Stimulated activated naive CD4-positive, alpha-beta T cell (primary cell): ENCODE results near the gene PES1.
"Not testable (repeated sequence)": the region's sequence is repeated elsewhere in the genome, so short reads cannot be mapped to it uniquely, and the experiment has no call there.

Source experiments
- DNase-seq, 6 experiments: peaks; one replicate each; lab custom pipeline; 2025; lab: John Stamatoyannopoulos, UW

The PES1 gene

DNA sequence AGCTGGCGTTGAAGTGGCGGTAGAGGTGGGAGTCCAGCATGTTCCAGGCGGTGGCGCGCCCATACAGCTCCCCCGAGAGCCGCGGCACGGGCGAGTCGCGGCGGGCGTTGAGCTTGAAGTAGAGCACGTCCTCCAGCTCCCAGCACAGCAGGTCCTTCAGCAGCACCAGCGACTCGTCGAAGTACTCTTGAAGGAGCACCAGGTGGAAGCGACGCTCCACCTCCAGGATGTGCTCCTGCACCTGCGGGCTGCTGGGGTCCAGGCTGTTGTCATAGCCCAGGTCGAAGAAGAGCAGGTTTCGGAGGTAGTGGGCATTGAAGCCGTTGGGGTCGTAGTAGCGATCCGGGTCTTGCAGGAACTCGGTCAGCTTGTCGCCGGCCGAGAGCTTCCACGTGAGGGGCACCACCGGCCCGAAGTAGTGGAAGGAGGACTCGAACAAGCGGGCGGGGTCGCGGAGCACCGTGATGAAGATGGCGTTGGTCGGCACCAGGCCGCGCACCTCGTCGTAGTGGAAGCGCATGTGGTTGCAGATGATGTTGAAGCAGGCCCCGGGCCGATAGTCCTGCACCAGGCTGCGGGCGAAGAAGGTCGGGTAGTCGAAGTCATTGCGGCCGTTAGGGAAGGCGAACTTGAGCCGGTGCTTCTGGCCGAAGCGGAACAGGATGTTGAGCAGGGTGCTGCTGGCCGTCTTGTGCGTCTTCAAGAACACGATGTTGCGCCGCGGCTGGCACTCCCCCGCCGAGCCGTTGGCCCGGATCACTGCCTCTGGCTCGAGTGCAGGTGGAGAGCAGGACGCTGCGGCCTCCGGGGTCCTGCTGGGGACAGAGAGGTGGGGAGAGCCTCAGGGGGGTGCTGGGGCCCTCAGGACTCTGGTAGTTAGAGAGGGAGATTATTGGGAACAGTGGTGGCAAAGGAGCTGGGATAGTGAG is 36.2 kb downstream of the PES1 start:
- no peak for DNase-seq

DNA sequence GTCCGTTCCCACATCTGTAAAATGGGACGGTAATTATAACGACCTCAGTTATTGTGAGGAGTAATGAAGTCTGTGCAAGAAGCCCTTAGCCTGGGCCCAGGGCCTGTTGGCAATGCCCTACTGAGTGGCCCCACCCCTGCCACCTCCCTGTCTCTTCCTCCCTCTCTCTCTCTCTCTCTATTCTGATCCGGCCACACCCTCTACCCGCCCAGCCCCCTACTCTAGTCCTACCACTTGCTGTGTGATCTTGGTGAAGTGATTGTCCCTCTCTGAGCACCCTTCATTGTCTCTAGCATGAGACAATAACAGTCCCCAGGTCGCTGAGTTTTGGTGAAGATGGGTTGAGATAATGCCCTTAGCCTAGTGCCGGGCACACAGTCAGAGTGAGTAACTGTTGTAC is 37.7 kb downstream of the PES1 start:
- DNase-seq = no peak

DNA sequence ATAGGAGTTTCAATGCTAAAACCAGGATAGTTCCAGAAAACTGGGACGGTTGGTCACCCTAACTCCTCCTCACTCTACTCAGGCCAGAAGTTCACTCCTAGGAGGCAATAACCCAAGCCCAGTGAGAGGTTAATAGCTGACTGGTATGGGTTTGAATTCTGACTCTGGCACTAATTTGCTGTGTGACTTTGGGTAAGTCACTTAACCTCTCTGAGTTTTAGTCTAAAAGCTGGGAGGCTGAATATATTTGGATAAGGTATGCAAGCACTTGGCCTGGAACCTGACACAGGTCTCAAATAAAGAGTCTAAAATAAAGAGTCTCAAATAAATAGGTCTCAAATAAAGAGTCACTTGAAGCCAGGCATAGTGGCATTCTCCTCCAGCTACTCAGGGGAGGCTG is 39.0 kb downstream of the PES1 start:
- no peak for DNase-seq

DNA sequence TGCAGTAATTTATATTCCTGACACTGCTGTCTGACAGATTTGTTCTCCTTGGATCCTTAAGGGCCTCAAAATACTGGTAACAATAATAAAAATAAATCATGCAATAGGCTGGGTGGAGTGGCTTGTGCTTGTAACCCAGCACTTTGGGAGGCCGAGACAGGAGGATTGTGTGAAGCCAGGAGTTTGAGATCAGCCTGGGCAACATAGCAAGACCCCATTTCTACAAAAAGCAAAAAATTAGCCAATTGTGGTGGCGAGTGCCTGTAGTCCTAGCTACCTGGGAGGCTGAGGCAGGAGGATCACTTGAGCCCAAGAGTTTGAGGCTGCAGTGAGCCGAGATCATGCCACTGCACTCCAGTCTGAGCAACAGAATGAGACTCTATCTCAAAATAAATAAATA is 39.9 kb downstream of the PES1 start:
- not testable (repeated sequence) for DNase-seq

DNA sequence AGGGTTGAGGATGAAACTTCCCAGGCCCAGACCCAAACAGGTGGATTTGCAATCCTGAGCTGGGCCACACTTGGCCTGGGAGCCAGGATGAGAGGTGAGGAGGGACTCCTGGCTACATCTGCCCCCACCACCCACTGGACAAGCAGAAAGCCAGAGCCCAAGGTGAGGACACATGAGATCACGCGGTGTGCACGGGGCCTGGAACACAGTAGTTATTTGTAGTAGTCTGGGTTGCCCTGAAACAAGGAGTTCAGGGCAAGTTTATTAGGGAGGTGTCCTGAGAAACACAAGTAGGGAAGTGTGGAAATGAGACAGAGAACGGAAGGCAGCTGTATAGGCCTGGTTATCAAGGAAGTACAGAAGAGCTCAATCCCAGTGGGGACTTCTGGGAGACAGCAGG is 44.5 kb downstream of the PES1 start:
- no peak for DNase-seq

DNA sequence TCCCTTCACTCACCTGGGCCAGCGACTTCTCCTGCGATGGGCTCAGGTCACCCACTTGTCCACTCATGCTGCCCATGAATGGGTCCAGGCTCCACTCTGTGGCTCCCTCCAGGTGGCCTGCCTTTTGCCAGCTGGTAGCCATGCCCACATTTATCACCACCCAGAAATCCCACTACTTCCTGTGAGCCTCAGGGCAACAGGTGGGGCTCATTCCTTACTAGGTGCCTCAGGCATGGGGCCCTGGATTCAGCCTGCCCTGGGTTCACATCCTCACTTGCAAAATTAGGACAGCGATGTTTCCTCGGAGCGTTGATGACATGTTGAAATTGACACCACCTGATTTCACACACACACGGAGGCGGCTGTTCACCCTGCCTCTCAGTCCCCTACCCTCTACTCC is 45.1 kb downstream of the PES1 start, which contains the start of gene SEC14L6:
Gene SEC14L6, minus strand, starts transcription at position 126 of the 400 bp plus-strand sequence. Its CDS starts 59 bp downstream, at position 67.
- DNase-seq = no peak

DNA sequence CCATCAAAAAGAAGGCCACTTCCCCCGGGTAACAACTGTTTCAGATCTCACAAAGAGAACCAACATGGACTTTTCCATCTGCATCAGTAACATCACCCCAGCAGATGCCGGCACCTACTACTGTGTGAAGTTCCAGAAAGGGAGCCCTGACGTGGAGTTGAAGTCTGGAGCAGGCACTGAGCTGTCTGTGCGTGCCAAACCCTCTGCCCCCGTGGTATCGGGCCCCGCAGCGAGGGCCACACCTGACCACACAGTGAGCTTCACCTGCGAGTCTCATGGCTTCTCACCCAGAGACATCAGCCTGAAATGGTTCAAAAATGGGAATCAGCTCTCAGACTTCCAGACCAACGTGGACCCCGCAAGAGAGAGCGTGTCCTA is 48.9 kb downstream of the PES1 start:
- DNase-seq = no peak

- DNase-seq = no peak
Observed at GRCh38 chr22:30541961-30542810, 49.5 kb downstream of the PES1 start.

DNA sequence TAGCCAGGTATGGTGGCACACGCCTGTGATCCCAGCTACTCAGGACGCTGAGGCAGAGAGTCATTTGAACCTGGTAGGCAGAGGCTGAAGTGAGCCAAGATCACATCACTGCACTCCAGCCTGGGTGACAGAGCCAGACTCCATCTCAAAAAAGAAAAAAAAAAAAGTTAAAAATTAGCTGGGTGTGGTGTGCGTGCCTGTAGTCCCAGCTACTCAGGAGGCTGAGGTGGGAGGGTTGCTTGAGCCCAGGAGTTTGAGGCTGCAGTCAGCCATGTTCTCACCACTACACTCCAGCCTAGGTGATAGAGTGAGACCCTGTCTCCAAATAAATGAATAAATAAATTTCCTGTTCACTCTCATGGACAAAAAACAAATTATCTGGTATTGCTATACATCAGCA is 50.2 kb downstream of the PES1 start:
- DNase-seq = not testable (repeated sequence)

DNA sequence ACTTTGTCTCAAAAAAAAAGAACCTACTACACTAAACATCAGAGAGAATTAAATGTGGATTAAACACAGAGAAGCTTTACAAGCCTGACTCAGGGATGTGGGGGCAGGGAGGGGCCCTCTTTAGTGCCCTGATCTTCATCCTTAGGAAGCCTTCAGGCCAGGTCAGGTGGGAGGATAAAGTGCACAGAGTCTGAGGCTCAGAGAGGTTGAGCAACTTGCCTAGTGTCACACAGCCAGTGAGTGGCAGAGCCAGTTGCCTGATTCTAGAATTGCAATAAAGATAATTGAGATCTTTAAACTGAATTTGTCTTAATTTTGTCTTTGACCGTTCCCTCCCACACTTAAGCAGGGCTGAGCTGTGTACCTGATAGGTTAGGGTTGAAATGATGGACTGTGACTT is 52.3 kb downstream of the PES1 start:
- no peak for DNase-seq

GRCh38 chr22:30538280-30538679 is 53.4 kb downstream of the PES1 start:
- DNase-seq = no peak

GRCh38 chr22:30537083-30537731 is 54.5 kb downstream of the PES1 start:
- no peak for DNase-seq

DNA sequence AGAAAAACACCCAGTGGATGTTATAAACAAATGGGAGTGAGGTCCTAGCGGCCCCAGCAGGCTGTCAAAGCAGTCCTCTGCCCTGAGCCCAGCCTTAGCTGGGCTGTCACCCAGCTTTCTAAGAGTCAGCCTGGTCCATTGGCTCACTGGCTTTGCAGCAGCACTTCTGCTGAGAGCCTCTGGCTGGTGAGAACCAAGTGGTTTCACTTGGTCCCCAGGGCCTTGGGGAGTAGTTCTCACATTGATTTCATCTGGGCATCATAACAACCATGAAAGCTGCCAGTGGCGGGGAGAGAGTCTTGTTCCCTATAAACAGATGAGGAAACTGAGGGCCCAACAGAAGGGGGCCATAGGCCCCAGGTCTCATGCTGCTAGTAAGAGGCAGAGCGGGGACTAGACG is 56.5 kb downstream of the PES1 start:
- DNase-seq = no peak

GRCh38 chr22:30531651-30532608 is 59.8 kb downstream of the PES1 start:
- DNase-seq = no peak

DNA sequence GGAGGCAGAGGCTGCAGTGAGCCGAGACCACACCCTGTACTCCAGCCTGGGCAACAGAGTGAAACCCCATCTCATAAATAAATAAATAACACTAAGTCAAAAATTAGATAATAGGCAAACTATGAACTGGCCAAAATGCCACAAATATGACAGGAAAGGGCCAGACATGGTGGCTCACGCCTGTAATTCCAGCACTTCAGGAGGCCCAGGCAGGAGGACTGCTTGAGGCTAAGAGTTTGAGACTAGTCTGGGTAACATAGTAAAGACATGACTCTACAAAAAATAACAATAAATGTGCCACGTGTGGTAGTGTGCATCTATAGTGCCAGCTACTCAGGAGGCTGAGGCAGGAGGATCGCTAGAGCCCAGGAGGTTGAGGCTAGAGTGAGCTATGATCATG is 65.1 kb downstream of the PES1 start:
- DNase-seq = no peak
